Spleen (tissue), 11 donors: ENCODE results near the gene PITX1. TPM values are rescaled to one million over a fixed set of nuclear protein-coding genes. Genes with fewer than 3 reads are reported as not detected.

Experiments
- DNase-seq: peaks from one replicate; pipeline ENCODE4 v3.0.0-alpha.2; 2020
- H3K27ac ChIP-seq, 8 donors: fragments of 200-600 bp; sonication (generic) in 7 of 8; 1 replicate in 4 of 8; 2 replicates in 4 of 8; pipeline versions ENCODE4 v1.5.0 to v1.8.0; 2016 to 2021; ENCODE audit warnings: inconsistent platforms in 4 of 8, mild to moderate bottlenecking in 4 of 8, moderate library complexity in 1 of 8
- H3K27me3 ChIP-seq, 7 donors: fragments of 200-600 bp; sonication (generic) in 6 of 7; replicated peaks in 1 of 7; 1 replicate in 4 of 7; 2 replicates in 3 of 7; pipeline versions ENCODE4 v1.5.0 to v1.8.0; 2016 to 2021; ENCODE audit warnings: inconsistent platforms in 3 of 7, mild to moderate bottlenecking in 1 of 7
- H3K36me3 ChIP-seq, 6 donors: fragments of 200-600 bp; sonication (generic) in 5 of 6; 1 replicate in 4 of 6; 2 replicates in 2 of 6; pipeline versions ENCODE4 v1.5.0 to v1.8.0; 2016 to 2021; ENCODE audit warnings: inconsistent platforms in 2 of 6
- H3K4me1 ChIP-seq, 6 donors: fragments of 200-600 bp; sonication (generic) in 5 of 6; 1 replicate in 3 of 6; 2 replicates in 3 of 6; pipeline versions ENCODE4 v1.5.0 to v1.8.0; 2016 to 2021; ENCODE audit warnings: inconsistent platforms in 3 of 6
- H3K4me3 ChIP-seq, 8 donors: fragments of 200-600 bp; sonication (generic) in 7 of 8; 1 replicate in 4 of 8; 2 replicates in 4 of 8; pipeline versions ENCODE4 v1.5.0 to v1.8.0; 2016 to 2021; ENCODE audit warnings: inconsistent platforms in 4 of 8, mild to moderate bottlenecking in 4 of 8, moderate library complexity in 2 of 8
- H3K9me3 ChIP-seq, 8 donors: fragments of 200-600 bp; sonication (generic) in 7 of 8; 1 replicate in 4 of 8; 2 replicates in 4 of 8; pipeline versions ENCODE4 v1.5.0 to v1.8.0; 2016 to 2021; ENCODE audit warnings: inconsistent platforms in 4 of 8
- POLR2A ChIP-seq, 3 donors: fragments of 450-650 bp; IDR thresholded peaks; one replicate each; pipeline ENCODE4 v1.5.1; 2017; ENCODE audit warnings: antibody characterized with exemption in 3 of 3, mild to moderate bottlenecking in 1 of 3
- POLR2AphosphoS5 ChIP-seq, 3 donors: sonication (generic); formaldehyde crosslinking; IDR thresholded peaks; one replicate each; pipeline ENCODE4 v1.5.1; 2017; ENCODE audit warnings: antibody characterized with exemption in 3 of 3
- WGBS, 5 donors: extraction: QIAGEN DNeasy Blood & Tissue Kit in 3 of 5; methylation state at CpG; one replicate each; pipeline versions ENCODE4 v1.1.5 to v1.1.7; 2013 to 2018; 5-methylcytosine and 5-hydroxymethylcytosine counted together
- intact Hi-C: fragments of 100-400 bp; cut with DNase I; formaldehyde crosslinking; loops from one replicate; pipeline ENCODE4 v1.15.0; 2023; ENCODE audit warnings: low total_unique reads
- polyA plus RNA-seq, 3 donors: library from polyadenylated mRNA; stranded (reverse); fragments of 200-250 nt; gene quantifications; one replicate each; pipeline ENCODE4 v1.2.1, GENCODE V29; 2013
- total RNA-seq, 7 donors: library from RNA; depleted of rRNA in 3 of 7; stranded (reverse); fragments of >200 nt in 3 of 7; fragmentation: NEBNext Ultra II Directional in 4 of 7; extraction: Animal tissue kit (Norgen Biotek cat#: 25700) in 4 of 7; gene quantifications; one replicate each; pipeline versions ENCODE4 v1.1.0 to v1.2.1, GENCODE V29; 2016 to 2021
- TF ChIP-seq, protein P1 (sequence below), 11 experiments: fragments of 200-600 bp in 7 of 11; fragments of 450-650 bp in 4 of 11; sonication (generic) in 4 of 11; IDR thresholded peaks in 8 of 11; conservative IDR thresholded peaks in 3 of 11; 1 replicate in 7 of 11; 2 replicates in 4 of 11; pipeline versions ENCODE4 v1.4.0 to v1.8.0; 2016 to 2021; ENCODE audit warnings: antibody characterized with exemption in 11 of 11, inconsistent platforms in 4 of 11, mild to moderate bottlenecking in 1 of 11
- donor health status: healthy with polysubstance abuse.
- donor health status: DM: no; HTN: no; CAD: no; lungs with moderate emphysema.
- donor health status: DM: no; HTN: no; CAD: no.
- donor health status: Bipolar disorder and iron deficiency.
- donor health status: healthy.
- donor health status: DM: no; HTN: no; CAD: no.
- donor health status: DM: yes; HTN: yes; CAD: no.

The PITX1 gene
- total and polyA plus RNA-seq, 10 donors = 0.04 to 0.98 (median 0.24) TPM; not detected in 6

DNA sequence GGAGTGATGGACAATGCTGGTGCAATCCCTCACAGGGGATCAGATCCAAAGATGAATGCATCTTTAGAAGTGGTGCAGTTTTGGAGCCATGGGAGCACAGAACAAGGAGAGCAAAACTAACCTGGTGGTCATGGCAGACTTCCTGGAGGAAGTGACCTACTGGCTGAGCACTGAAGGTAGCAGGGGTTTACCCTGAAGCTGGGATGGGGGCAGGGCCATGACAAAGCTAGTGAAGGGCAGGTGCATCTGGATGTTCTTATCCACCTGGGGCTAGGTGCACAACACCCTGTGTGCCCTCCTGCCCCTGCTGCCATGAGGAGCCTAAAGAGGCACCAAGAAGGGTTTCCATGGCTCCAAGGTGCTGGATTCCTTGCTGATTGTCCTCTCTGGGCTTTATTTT is 11.5 kb upstream of the PITX1 start:
- intact Hi-C loops = no loop called here
- TF ChIP-seq, protein P1, sequence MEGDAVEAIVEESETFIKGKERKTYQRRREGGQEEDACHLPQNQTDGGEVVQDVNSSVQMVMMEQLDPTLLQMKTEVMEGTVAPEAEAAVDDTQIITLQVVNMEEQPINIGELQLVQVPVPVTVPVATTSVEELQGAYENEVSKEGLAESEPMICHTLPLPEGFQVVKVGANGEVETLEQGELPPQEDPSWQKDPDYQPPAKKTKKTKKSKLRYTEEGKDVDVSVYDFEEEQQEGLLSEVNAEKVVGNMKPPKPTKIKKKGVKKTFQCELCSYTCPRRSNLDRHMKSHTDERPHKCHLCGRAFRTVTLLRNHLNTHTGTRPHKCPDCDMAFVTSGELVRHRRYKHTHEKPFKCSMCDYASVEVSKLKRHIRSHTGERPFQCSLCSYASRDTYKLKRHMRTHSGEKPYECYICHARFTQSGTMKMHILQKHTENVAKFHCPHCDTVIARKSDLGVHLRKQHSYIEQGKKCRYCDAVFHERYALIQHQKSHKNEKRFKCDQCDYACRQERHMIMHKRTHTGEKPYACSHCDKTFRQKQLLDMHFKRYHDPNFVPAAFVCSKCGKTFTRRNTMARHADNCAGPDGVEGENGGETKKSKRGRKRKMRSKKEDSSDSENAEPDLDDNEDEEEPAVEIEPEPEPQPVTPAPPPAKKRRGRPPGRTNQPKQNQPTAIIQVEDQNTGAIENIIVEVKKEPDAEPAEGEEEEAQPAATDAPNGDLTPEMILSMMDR (IDR thresholded peaks at IDR 0.05 in 8 of 11, conservative IDR thresholded peaks at IDR 0.05 in 3 of 11) = no peak
- no peak for TF ChIP-seq POLR2A (IDR thresholded peaks at IDR 0.05)
- peaks cover 0 to 13% (median 5%) of the 10 kb centered on the region in 6 donors for H3K4me1 ChIP-seq
- H3K27ac ChIP-seq = no peak overlapping the region
- DNase-seq = no peak
- H3K4me3 ChIP-seq = no peak overlapping the region
- peaks cover 5 to 100% (median 76%) of the 10 kb centered on the region in 7 donors for H3K27me3 ChIP-seq
- H3K9me3 ChIP-seq = no peaks in the 10 kb centered on the region
- no peaks in the 10 kb centered on the region for H3K36me3 ChIP-seq

- H3K4me3 ChIP-seq = no peak overlapping the region
- H3K27ac ChIP-seq = no peak overlapping the region
- no peaks in the 10 kb centered on the region for H3K36me3 ChIP-seq
- no peak for DNase-seq
- H3K4me1 ChIP-seq = peaks cover 12 to 32% (median 27%) of the 10 kb centered on the region in 6 donors
- intact Hi-C loops = no loop called here
- H3K27me3 ChIP-seq = peaks cover 7 to 100% (median 78%) of the 10 kb centered on the region in 7 donors
- TF ChIP-seq, protein P1 (IDR thresholded peaks at IDR 0.05 in 8 of 11, conservative IDR thresholded peaks at IDR 0.05 in 3 of 11) = no peak
- TF ChIP-seq POLR2AphosphoS5 (IDR thresholded peaks at IDR 0.05) = no peak
- TF ChIP-seq POLR2A (IDR thresholded peaks at IDR 0.05) = no peak
- H3K9me3 ChIP-seq = no peaks in the 10 kb centered on the region
- WGBS, 5 donors = 83 to 100% (median 95%) methylated on average over 1 of the region's 1 CpG
Measured at GRCh38 chr5:135042595-135042994, 8.6 kb upstream of the PITX1 start.

GRCh38 chr5:135041726-135042125 is 7.7 kb upstream of the PITX1 start:
- Histone ChIP-seq H3K9me3 (no peaks in the 10 kb centered on the region), H3K27me3 (peaks cover 9 to 100% (median 86%) of the 10 kb centered on the region in 7 donors), H3K4me1 (peaks cover 12 to 32% (median 27%) of the 10 kb centered on the region in 6 donors), H3K4me3 (no peak overlapping the region), H3K27ac (no peak overlapping the region), H3K36me3 (no peaks in the 10 kb centered on the region)
- DNase-seq = no peak
- WGBS, 5 donors = 56 to 77% (median 63%) methylated on average over 3 of the region's 3 CpGs
- TF ChIP-seq, protein P1 (IDR thresholded peaks at IDR 0.05 in 8 of 11, conservative IDR thresholded peaks at IDR 0.05 in 3 of 11) = no peak
- intact Hi-C loops = no loop called here

DNA sequence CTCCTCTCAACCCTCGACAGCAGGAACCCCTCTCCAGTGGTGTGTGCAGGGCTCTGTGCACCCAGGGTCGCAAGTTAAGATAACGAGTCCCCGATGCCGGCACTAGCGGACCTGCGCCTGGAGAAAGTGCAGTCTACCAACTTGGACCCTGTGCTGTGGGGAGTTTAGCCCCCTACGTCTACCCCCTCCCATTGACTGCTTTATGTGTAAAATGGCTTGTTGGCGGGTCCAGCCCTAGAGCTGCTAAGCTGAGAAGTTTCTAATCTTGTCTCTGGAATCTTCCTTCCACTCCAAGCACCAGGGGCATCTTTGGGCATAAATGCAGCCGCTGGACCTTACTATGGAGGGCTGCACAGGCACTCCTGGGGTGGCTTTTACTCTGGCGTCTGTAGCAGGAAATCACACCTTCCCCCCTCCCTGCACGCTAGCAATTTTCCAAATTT is 7.1 kb upstream of the PITX1 start:
- H3K36me3 ChIP-seq = no peaks in the 10 kb centered on the region
- intact Hi-C loops = no loop called here
- no peak overlapping the region for H3K4me3 ChIP-seq
- 14 to 31% (median 26%) methylated on average over 11 to 12 of the region's 12 CpGs for WGBS, 5 donors
- no peak overlapping the region for H3K27ac ChIP-seq
- no peak for DNase-seq
- TF ChIP-seq, protein P1 (IDR thresholded peaks at IDR 0.05 in 8 of 11, conservative IDR thresholded peaks at IDR 0.05 in 3 of 11) = no peak
- TF ChIP-seq POLR2AphosphoS5 (IDR thresholded peaks at IDR 0.05) (no peak), POLR2A (IDR thresholded peaks at IDR 0.05) (no peak)
- H3K4me1 ChIP-seq = peaks cover 12 to 32% (median 27%) of the 10 kb centered on the region in 6 donors
- H3K9me3 ChIP-seq = no peaks in the 10 kb centered on the region
- peaks cover 9 to 100% (median 88%) of the 10 kb centered on the region in 7 donors for H3K27me3 ChIP-seq
